ENCODE data around the gene SARDH.
"Not testable (repeated sequence)": the region's sequence is repeated elsewhere in the genome, so short reads cannot be mapped to it uniquely, and the experiment has no call there.

The SARDH gene

GRCh38 chr9:133681658-133682306, 56.4 kb downstream of the SARDH start:
- DNase-seq, result no peak

GRCh38 chr9:133680976-133681657, 57.0 kb downstream of the SARDH start:
- DNase-seq, result no peak

- no peak for DNase-seq
These were observed 57.7 kb downstream of the SARDH start for GRCh38 chr9:133680250-133680975.

GRCh38 chr9:133679466-133680061, 58.6 kb downstream of the SARDH start:
- no peak for DNase-seq

GRCh38 chr9:133679056-133679455, 59.1 kb downstream of the SARDH start:
- no peak for DNase-seq

GRCh38 chr9:133677126-133678010, 60.8 kb downstream of the SARDH start:
- no peak for DNase-seq

- no peak for DNase-seq
These were observed 61.7 kb downstream of the SARDH start for GRCh38 chr9:133676450-133676849.

GRCh38 chr9:133675796-133676195, 62.4 kb downstream of the SARDH start:
- not testable (repeated sequence) for DNase-seq

GRCh38 chr9:133674091-133674490, 64.1 kb downstream of the SARDH start:
- no peak for DNase-seq

- DNase-seq, result no peak
These were observed 64.9 kb downstream of the SARDH start for GRCh38 chr9:133673258-133673655.

GRCh38 chr9:133672503-133673257, 65.5 kb downstream of the SARDH start:
- no peak for DNase-seq

GRCh38 chr9:133671371-133671770, 66.8 kb downstream of the SARDH start:
- DNase-seq, result no peak

- no peak for DNase-seq
These were observed 67.7 kb downstream of the SARDH start for GRCh38 chr9:133670466-133670865.

- DNase-seq, result no peak
These were observed 68.9 kb downstream of the SARDH start for GRCh38 chr9:133669182-133669801.

GRCh38 chr9:133667759-133668450, 70.2 kb downstream of the SARDH start:
- DNase-seq, result no peak

GRCh38 chr9:133666845-133667244, 71.3 kb downstream of the SARDH start:
- DNase-seq, result no peak

- DNase-seq, result no peak
These were observed 71.8 kb downstream of the SARDH start for GRCh38 chr9:133666387-133666786.

GRCh38 chr9:133665535-133665934, 72.6 kb downstream of the SARDH start:
- no peak for DNase-seq

- no peak for DNase-seq
These were observed 73.1 kb downstream of the SARDH start for GRCh38 chr9:133665096-133665495.

GRCh38 chr9:133664173-133665050, 73.7 kb downstream of the SARDH start:
- DNase-seq, result peak; percentile 90

Data from NCI-H2171 treated with DMSO at 0.1 percent for 48 hours (cell line).